ENCODE results near the gene HAL.
"Not testable (repeated sequence)": the region's sequence is repeated elsewhere in the genome, so short reads cannot be mapped to it uniquely, and the experiment has no call there.

Gene HAL

DNA sequence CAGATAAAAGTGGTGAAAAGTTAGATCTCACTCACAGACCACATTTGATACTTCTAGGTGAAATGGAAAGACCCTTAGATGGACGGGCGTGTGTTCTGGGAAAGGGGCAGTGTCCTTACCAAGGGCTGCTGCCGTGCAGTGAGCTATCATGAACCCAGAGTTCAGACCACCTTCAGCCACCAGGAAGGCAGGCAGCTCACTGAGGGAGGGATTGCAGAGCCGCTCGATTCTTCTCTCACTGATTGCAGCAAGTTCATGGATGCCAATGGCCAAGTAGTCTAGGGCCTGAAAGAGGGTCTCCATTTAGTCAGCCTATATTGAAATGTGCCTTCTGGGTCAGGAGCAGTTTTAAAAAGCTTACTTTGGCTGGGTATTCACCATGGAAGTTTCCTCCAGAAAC lies 15.7 kb downstream of the HAL start:
- no peak for DNase-seq
- in situ Hi-C loops (cut with MboI; ENCODE audit: low pct_unique_long_range_greater_than_20kb, low sequenced_read_pairs), result no loop called here

- DNase-seq, result no peak
- in situ Hi-C loops (cut with MboI; ENCODE audit: low pct_unique_long_range_greater_than_20kb, low sequenced_read_pairs), result no loop called here
These were observed 17.4 kb downstream of the HAL start for GRCh38 chr12:95978774-95979173.

- DNase-seq, result no peak
- in situ Hi-C loops (cut with MboI; ENCODE audit: low pct_unique_long_range_greater_than_20kb, low sequenced_read_pairs), result no loop called here
These were observed 17.8 kb downstream of the HAL start for GRCh38 chr12:95978351-95978750.

GRCh38 chr12:95977764-95978305 lies 18.3 kb downstream of the HAL start:
- no peak for DNase-seq
- in situ Hi-C loops (cut with MboI; ENCODE audit: low pct_unique_long_range_greater_than_20kb, low sequenced_read_pairs), result no loop called here

DNA sequence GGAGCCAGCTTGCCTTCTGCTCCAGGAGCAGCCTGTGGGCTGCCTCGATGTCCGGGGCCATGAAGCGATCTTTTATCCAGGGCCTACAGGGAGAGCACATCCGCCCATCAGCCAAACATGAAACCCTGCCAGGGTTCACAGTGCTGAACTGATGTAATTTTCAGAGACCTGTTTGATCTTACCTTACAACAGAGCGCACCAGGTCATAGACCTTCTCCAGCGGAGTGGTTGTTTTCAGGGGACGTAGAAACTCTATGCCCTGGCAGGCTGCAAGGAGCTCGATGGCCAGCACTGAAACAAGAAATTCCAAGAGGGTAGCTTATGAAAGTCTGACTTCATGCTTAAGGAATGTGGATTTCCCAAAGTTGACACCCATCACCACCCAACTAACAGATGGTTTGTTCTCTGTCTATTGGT lies 19.7 kb downstream of the HAL start:
- in situ Hi-C loops (cut with MboI; ENCODE audit: low pct_unique_long_range_greater_than_20kb, low sequenced_read_pairs), result no loop called here
- DNase-seq, result no peak

- no peak for DNase-seq
- in situ Hi-C loops (cut with MboI; ENCODE audit: low pct_unique_long_range_greater_than_20kb, low sequenced_read_pairs), result no loop called here
These were observed 20.7 kb downstream of the HAL start for GRCh38 chr12:95975491-95975890.

- in situ Hi-C loops (cut with MboI; ENCODE audit: low pct_unique_long_range_greater_than_20kb, low sequenced_read_pairs), result no loop called here
These were observed 21.8 kb downstream of the HAL start for GRCh38 chr12:95974358-95974757.

GRCh38 chr12:95972832-95973456 lies 23.2 kb downstream of the HAL start:
- DNase-seq, result no peak
- in situ Hi-C loops (cut with MboI; ENCODE audit: low pct_unique_long_range_greater_than_20kb, low sequenced_read_pairs), result no loop called here

More at GRCh38 chr12:95974358-95974757, 21.8 kb downstream of the HAL start:
- DNase-seq, result no peak

DNA sequence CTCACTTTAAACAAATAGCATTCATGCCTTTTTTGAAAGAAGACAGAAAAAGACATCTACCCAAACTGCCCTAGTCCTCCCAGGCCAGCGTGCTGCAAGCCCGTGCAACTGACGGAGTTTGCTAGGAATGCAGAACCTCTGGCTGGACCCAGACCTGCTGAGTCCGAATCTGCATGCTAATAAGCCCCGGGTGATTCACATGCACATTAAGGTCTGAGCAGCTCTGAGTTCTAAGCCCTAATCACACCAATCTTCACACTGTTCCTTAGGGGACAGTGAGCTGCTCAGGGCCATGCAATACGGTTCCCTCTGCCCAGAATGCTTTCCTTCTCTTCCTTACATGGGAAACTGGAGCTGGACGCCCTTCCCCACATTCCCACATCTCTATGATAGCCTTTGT lies 25.2 kb downstream of the HAL start:
- in situ Hi-C loops (cut with MboI; ENCODE audit: low pct_unique_long_range_greater_than_20kb, low sequenced_read_pairs), result no loop called here
- DNase-seq, result no peak

DNA sequence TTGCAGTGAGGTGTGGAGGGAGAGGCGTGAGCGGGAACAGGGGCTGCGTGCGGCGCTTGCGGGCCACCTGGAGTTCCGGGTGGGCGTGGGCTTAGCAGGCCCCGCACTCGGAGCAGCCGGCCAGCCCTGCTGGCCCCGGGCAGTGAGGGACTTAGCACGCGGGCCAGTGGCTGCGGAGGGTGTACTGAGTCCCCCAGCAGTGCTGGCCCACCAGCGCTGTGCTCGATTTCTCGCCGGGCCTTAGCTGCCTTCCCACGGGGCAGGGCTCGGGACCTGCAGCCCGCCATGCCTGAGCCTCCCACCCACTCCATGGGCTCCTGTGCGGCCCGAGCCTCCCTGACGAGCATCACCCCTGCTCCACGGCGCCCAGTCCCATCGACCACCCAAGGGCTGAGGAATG lies 27.0 kb downstream of the HAL start:
- in situ Hi-C loops (cut with MboI; ENCODE audit: low pct_unique_long_range_greater_than_20kb, low sequenced_read_pairs); DNase-seq: not testable (repeated sequence)

DNA sequence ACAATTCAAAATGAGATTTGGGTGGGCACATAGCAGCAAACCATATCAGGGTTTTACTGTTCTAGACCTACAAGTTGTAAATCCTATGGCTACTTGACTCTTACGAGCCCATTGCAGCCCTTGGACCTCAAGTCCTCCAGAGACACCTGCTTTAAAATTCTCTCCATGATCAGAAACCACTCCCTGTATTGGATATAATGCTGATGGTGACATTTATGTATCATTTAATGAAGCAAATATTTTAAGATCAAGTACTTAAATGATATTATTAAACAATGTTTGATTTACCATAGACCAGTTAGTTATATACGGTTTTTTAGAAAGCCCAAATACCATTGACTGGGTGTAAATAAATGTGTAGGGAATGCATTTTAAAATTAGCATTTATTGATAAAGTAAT lies 28.8 kb downstream of the HAL start:
- DNase-seq, result no peak
- in situ Hi-C loops (cut with MboI; ENCODE audit: low pct_unique_long_range_greater_than_20kb, low sequenced_read_pairs), result no loop called here

DNA sequence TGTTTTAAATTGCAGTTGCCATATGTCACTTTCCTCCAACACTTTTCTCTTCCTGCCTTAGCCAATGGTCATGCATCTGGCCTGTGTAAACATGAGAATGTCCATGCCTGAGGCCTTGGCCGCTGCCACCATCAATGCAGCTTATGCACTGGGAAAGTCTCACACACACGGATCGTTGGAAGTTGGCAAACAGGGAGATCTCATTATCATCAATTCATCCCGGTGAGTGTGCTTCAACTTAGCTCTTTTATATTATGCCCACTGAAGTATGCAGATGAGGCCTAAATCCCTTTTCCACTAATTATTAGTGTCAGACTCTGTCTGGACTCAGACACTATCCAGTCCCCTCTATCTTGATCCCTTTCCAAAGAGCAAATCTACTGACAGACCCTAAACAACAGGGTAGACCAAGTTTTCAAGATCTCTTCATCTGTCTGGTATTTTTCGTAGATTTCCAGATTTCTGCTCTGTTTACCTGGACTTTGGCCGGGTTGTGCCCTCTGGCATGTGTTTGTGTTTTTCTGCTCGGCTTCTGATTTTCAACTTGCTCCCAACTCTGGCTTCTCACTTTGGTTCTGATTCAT lies 29.8 kb downstream of the HAL start:
- in situ Hi-C loops (cut with MboI; ENCODE audit: low pct_unique_long_range_greater_than_20kb, low sequenced_read_pairs), result no loop called here
- no peak for DNase-seq

- DNase-seq, result peak; percentile 39
- in situ Hi-C loops (cut with MboI; ENCODE audit: low pct_unique_long_range_greater_than_20kb, low sequenced_read_pairs), result no loop called here
These were observed 33.0 kb downstream of the HAL start for GRCh38 chr12:95963096-95963495.

DNA sequence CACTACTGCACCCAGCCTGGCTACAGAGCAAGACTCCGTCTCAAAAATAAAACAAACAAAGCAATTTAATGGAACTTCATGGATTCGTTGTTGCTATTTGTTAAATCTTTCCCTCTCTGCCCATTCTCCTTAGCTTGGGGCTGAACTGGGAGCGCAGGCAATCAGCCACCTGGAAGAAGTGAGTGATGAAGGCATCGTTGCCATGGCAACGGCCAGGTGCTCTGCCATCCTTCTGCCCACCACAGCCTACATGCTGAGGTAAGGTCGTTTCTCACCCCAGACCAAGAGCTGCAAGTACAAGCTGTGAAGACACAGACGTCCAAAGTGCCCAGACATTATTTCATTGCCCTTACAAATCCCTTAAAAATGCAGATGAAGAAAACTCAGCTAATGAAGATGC lies 33.9 kb downstream of the HAL start:
- in situ Hi-C loops (cut with MboI; ENCODE audit: low pct_unique_long_range_greater_than_20kb, low sequenced_read_pairs), result no loop called here
- DNase-seq, result no peak

DNA sequence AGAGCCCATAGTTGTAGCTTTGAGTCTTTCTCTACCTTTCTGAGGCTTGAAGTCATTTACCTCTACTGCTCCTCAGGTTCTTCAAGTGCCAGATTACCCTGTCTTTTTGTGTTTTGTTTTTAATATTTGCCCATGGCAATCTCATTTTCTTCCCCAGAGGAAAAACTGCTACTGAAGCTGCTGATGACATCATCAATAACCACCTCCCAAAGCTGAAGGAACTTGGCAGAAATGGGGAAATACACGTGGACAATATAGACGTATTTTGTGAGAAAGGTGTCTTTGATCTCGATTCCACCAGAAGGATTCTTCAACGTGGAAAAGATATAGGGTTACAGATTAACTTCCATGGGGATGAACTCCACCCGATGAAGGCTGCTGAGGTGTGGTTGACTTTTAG lies 35.9 kb downstream of the HAL start:
- no peak for DNase-seq
- in situ Hi-C loops (cut with MboI; ENCODE audit: low pct_unique_long_range_greater_than_20kb, low sequenced_read_pairs), result no loop called here

GRCh38 chr12:95959107-95959506 lies 37.0 kb downstream of the HAL start:
- DNase-seq, result peak; percentile 21
- in situ Hi-C loops (cut with MboI; ENCODE audit: low pct_unique_long_range_greater_than_20kb, low sequenced_read_pairs), result no loop called here

- no peak for DNase-seq
- in situ Hi-C loops (cut with MboI; ENCODE audit: low pct_unique_long_range_greater_than_20kb, low sequenced_read_pairs), result no loop called here
These were observed 39.5 kb downstream of the HAL start for GRCh38 chr12:95956557-95957145.

- in situ Hi-C loops (cut with MboI; ENCODE audit: low pct_unique_long_range_greater_than_20kb, low sequenced_read_pairs), result no loop called here
These were observed 40.5 kb downstream of the HAL start for GRCh38 chr12:95955549-95956159.

GRCh38 chr12:95953000-95953399 lies 43.1 kb downstream of the HAL start:
- in situ Hi-C loops (cut with MboI; ENCODE audit: low pct_unique_long_range_greater_than_20kb, low sequenced_read_pairs), result no loop called here
- DNase-seq, result no peak

More at GRCh38 chr12:95955549-95956159, 40.5 kb downstream of the HAL start:
- DNase-seq, result no peak

DNA sequence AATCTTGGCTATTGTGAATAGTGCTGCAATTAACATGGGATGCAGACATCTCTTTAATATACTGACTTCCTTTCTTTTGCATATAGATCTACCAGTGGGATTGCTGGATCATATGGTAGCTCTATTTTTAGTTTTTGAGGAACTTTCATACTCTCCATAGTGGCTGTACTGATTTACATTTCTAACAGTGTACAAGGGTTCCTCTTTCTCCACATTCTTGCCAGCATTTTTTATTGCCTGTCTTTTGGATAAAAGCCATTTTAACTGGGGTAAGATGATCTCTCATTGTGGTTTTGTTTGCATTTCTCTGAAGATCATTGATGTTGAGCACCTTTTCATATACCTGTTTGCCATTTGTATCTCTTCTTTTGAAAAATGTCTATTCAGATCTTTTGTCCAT lies 44.6 kb downstream of the HAL start:
- in situ Hi-C loops (cut with MboI; ENCODE audit: low pct_unique_long_range_greater_than_20kb, low sequenced_read_pairs), result no loop called here
- peak; percentile 72 for DNase-seq

Measured in KBM-7 (cell line).